Upper lobe of left lung (tissue), 4 donors: ENCODE data around the gene RGS18.

Source experiments
- POLR2A ChIP-seq, 4 donors: fragments of 450-650 bp; IDR thresholded peaks; one replicate each; pipeline ENCODE4 v1.5.1; 2016 to 2017; ENCODE audit warnings: antibody characterized with exemption in 4 of 4, mild to moderate bottlenecking in 2 of 4
- POLR2AphosphoS5 ChIP-seq, 2 donors: sonication (generic); formaldehyde crosslinking; IDR thresholded peaks; one replicate each; pipeline ENCODE4 v1.5.1; 2017; ENCODE audit warnings: antibody characterized with exemption in 2 of 2
- TF ChIP-seq, protein P1 (sequence below), 6 experiments: fragments of 450-650 bp in 4 of 6; fragments of 200-600 bp in 2 of 6; sonication (generic) in 2 of 6; IDR thresholded peaks; one replicate each; pipeline ENCODE4 v1.5.1; 2016 to 2019; ENCODE audit warnings: antibody characterized with exemption in 6 of 6

DNA sequence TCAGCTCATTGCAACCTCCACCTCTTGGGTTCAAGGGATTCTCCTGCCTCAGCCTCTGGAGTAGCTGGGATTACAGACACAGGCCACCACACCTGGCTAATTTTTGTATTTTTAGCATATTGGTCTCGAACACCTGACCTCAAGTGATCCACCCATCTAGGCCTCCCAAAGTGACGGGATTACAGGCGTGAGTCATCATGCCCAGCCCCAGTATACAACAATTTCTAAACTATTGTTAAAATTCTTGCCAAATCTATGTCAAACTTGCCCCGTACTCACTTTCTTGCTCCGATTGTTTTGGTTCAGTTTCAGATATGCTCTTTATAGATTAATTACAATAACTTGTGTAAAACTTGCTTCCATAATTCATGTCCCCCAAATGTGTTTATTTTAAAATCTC lies 4.1 kb downstream of the RGS18 start:
- TF ChIP-seq, protein P1, sequence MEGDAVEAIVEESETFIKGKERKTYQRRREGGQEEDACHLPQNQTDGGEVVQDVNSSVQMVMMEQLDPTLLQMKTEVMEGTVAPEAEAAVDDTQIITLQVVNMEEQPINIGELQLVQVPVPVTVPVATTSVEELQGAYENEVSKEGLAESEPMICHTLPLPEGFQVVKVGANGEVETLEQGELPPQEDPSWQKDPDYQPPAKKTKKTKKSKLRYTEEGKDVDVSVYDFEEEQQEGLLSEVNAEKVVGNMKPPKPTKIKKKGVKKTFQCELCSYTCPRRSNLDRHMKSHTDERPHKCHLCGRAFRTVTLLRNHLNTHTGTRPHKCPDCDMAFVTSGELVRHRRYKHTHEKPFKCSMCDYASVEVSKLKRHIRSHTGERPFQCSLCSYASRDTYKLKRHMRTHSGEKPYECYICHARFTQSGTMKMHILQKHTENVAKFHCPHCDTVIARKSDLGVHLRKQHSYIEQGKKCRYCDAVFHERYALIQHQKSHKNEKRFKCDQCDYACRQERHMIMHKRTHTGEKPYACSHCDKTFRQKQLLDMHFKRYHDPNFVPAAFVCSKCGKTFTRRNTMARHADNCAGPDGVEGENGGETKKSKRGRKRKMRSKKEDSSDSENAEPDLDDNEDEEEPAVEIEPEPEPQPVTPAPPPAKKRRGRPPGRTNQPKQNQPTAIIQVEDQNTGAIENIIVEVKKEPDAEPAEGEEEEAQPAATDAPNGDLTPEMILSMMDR (IDR thresholded peaks at IDR 0.05), result no peak
- TF ChIP-seq POLR2A (IDR thresholded peaks at IDR 0.05) (no peak), POLR2AphosphoS5 (IDR thresholded peaks at IDR 0.05) (no peak)
